DMS153 (cell line): Measurements from ENCODE around the gene NPTXR.

Experiments used
- DNase-seq: peaks from one replicate; lab custom pipeline; 2025; lab: John Stamatoyannopoulos, UW

NPTXR gene

DNA sequence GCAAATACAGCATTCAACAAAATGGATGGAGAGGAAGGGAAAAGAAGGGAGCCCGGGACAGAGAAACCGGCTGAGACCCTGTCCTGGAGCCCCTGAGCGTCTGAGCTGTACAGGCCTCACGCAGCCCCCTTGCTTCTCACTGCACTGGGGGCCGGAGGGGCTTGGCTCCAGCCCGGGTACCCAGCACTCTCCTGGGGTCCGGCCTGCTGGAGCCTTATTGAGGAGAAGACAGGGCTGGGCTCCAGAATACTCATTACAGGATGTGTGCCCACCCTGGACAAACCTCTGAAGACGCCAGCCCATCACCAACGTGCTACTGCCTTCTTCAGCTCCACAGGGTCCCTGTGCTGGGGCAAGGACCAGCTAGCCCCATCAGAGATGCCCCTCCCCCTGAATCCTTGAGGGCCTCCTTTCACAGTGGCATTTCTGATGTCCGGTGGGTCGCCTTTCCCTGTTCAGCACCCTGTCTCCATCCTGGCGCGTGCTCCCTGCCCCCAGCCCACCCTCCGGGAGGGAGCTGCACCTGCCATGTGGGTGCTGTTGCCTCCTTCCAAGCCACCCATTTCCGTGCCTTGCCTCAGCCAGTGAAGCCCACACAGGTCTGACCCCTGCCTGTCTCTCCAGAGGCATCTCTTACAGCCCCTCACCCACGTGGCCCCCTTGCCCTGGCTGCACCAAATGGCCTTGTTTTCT lies 73.4 kb downstream of the NPTXR start:
- DNase-seq: no peak
